Thyroid gland (tissue), 4 donors: ENCODE data around the gene ZGPAT. TPM values are rescaled to one million over a fixed set of nuclear protein-coding genes. Genes with fewer than 3 reads are reported as not detected.

Experiments used
- DNase-seq, 2 donors: peaks; one replicate each; pipeline ENCODE4 v3.0.0-alpha.2; 2019
- H3K27ac ChIP-seq, 3 donors: fragments of 200-600 bp; sonication (generic); 1 replicate in 2 of 3; 2 replicates in 1 of 3; pipeline ENCODE4 v1.5.1; 2016 to 2019; ENCODE audit warnings: mild to moderate bottlenecking in 1 of 3, moderate library complexity in 1 of 3
- H3K27me3 ChIP-seq: fragments of 200-600 bp; sonication (generic); one replicate; pipeline ENCODE4 v1.5.1; 2019
- H3K36me3 ChIP-seq, 2 donors: fragments of 200-600 bp; sonication (generic); one replicate each; pipeline ENCODE4 v1.5.1; 2016 to 2019
- H3K4me1 ChIP-seq, 2 donors: fragments of 200-600 bp; sonication (generic); one replicate each; pipeline ENCODE4 v1.5.1; 2017 to 2019
- H3K4me3 ChIP-seq, 3 donors: fragments of 200-600 bp; sonication (generic); replicated peaks in 1 of 3; 1 replicate in 2 of 3; 2 replicates in 1 of 3; pipeline ENCODE4 v1.5.1; 2016; ENCODE audit warnings: mild to moderate bottlenecking in 1 of 3
- H3K9me3 ChIP-seq: fragments of 200-600 bp; sonication (generic); one replicate; pipeline ENCODE4 v1.5.1; 2017
- POLR2A ChIP-seq, 2 donors: fragments of 450-650 bp; IDR thresholded peaks; one replicate each; pipeline ENCODE4 v1.6.1; 2017; ENCODE audit warnings: antibody characterized with exemption in 2 of 2, mild to moderate bottlenecking in 2 of 2, moderate library complexity in 1 of 2
- WGBS, 2 donors: methylation state at CpG; one replicate each; pipeline ENCODE4 v1.1.5; 2017; 5-methylcytosine and 5-hydroxymethylcytosine counted together
- intact Hi-C: fragments of 100-400 bp; cut with DNase I; formaldehyde crosslinking; loops from one replicate; pipeline ENCODE4 v1.15.1; 2023
- total RNA-seq, 4 donors: library from RNA; depleted of rRNA; stranded (reverse); fragments of >200 nt; gene quantifications; one replicate each; pipeline ENCODE4 v1.2.3, GENCODE V29; 2016
- TF ChIP-seq, protein P1 (sequence below), 6 experiments: fragments of 200-600 bp in 3 of 6; fragments of 450-650 bp in 3 of 6; sonication (generic) in 3 of 6; IDR thresholded peaks; one replicate each; pipeline ENCODE4 v1.5.1; 2016 to 2019; ENCODE audit warnings: antibody characterized with exemption in 6 of 6, mild to moderate bottlenecking in 2 of 6, inconsistent platforms in 1 of 6, moderate library complexity in 1 of 6

The ZGPAT gene
- total RNA-seq, 4 donors from 2014 or later = 27.7 to 36.3 (median 30.0) TPM

GRCh38 chr20:63661108-63661507 is 46.7 kb upstream of the ZGPAT start:
- intact Hi-C loops = no loop called here

DNA sequence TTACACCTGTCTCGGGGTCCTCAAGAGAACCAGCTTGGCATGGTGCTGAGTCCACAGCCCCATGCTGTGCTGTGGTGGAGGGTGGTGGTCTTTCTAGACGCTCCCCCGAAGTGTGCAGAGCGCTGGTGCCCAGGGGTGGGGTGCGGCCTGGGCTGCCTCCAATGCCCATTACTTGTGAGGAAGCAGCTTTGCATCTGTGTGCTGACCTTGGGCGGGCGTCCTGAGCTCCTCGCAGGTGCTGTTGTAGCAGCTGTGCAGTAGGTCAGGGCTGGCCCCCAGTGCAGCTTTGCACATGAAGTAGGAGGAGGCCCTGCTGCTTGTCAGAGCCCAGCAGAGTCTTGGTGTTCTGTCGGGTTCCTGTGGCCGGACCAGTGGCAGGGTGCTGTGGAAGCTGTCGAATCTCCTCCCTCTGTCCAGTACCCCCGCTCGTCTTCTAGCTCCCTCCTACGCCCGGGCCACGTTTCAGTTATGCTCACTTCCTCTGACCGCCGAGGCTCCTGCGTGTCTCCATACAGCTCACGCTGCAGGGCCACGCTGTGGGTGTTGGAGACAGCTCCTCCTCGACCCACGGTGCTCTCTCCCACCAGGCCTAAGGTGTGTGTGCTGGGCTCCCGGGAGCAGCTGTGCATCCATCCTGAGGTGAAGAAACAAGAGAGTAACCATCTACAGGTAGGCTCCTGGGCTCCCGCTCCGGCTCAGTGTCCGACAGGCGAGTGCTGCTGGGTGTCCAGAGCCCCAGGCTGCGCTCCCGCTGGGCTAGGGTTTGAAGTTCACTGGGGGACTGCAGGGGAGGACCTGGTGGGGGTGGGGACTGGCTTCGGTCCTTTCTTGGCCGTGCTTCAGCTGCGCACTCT is 45.7 kb upstream of the ZGPAT start:
- H3K4me1 ChIP-seq = peaks cover 16% of the 10 kb centered on the region in 2 donors
- H3K27ac ChIP-seq = no peak overlapping the region
- intact Hi-C loops = no loop called here
- peaks cover 18 to 33% of the 10 kb centered on the region in 2 donors for H3K36me3 ChIP-seq
- no peak for TF ChIP-seq POLR2A (IDR thresholded peaks at IDR 0.05)
- TF ChIP-seq, protein P1, sequence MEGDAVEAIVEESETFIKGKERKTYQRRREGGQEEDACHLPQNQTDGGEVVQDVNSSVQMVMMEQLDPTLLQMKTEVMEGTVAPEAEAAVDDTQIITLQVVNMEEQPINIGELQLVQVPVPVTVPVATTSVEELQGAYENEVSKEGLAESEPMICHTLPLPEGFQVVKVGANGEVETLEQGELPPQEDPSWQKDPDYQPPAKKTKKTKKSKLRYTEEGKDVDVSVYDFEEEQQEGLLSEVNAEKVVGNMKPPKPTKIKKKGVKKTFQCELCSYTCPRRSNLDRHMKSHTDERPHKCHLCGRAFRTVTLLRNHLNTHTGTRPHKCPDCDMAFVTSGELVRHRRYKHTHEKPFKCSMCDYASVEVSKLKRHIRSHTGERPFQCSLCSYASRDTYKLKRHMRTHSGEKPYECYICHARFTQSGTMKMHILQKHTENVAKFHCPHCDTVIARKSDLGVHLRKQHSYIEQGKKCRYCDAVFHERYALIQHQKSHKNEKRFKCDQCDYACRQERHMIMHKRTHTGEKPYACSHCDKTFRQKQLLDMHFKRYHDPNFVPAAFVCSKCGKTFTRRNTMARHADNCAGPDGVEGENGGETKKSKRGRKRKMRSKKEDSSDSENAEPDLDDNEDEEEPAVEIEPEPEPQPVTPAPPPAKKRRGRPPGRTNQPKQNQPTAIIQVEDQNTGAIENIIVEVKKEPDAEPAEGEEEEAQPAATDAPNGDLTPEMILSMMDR (IDR thresholded peaks at IDR 0.05) = no peak
- no peak overlapping the region for H3K4me3 ChIP-seq
- 96 to 97% methylated on average over 20 to 26 of the region's 33 CpGs for WGBS, 2 donors
- H3K27me3 ChIP-seq = no peaks in the 10 kb centered on the region
- no peak for DNase-seq
- no peaks in the 10 kb centered on the region for H3K9me3 ChIP-seq

More at GRCh38 chr20:63661108-63661507, 46.7 kb upstream of the ZGPAT start:
- no peaks in the 10 kb centered on the region for H3K27me3 ChIP-seq
- no peak overlapping the region for H3K4me3 ChIP-seq
- TF ChIP-seq POLR2A (IDR thresholded peaks at IDR 0.05) = no peak
- peaks cover 16 to 17% of the 10 kb centered on the region in 2 donors for H3K4me1 ChIP-seq
- H3K36me3 ChIP-seq = peaks cover 18 to 29% of the 10 kb centered on the region in 2 donors
- WGBS, 2 donors = 95 to 98% methylated on average over 21 to 22 of the region's 22 CpGs
- no peak for DNase-seq
- H3K9me3 ChIP-seq = no peaks in the 10 kb centered on the region
- H3K27ac ChIP-seq = no peak overlapping the region

GRCh38 chr20:63662813-63663189 is 45.0 kb upstream of the ZGPAT start:
- H3K9me3 ChIP-seq = no peaks in the 10 kb centered on the region
- peaks cover 10% of the 10 kb centered on the region in 2 donors for H3K4me1 ChIP-seq
- H3K27me3 ChIP-seq = no peaks in the 10 kb centered on the region
- no peak overlapping the region for H3K27ac ChIP-seq
- no peak for DNase-seq
- H3K4me3 ChIP-seq = no peak overlapping the region
- intact Hi-C loops = no loop called here
- peaks cover 25 to 39% of the 10 kb centered on the region in 2 donors for H3K36me3 ChIP-seq
- no peak for TF ChIP-seq POLR2A (IDR thresholded peaks at IDR 0.05)
- TF ChIP-seq, protein P1 (IDR thresholded peaks at IDR 0.05) = no peak
- 91 to 96% methylated on average over 4 to 8 of the region's 9 CpGs for WGBS, 2 donors

- TF ChIP-seq, protein P1 (IDR thresholded peaks at IDR 0.05) = no peak
- TF ChIP-seq POLR2A (IDR thresholded peaks at IDR 0.05) = no peak
- H3K4me1 ChIP-seq = peaks cover 8% of the 10 kb centered on the region in 2 donors
- H3K9me3 ChIP-seq = no peaks in the 10 kb centered on the region
- H3K36me3 ChIP-seq = peaks cover 31 to 46% of the 10 kb centered on the region in 2 donors
- H3K4me3 ChIP-seq = no peak overlapping the region
- intact Hi-C loops = no loop called here
- no peak overlapping the region for H3K27ac ChIP-seq
- H3K27me3 ChIP-seq = no peaks in the 10 kb centered on the region
- 90 to 95% methylated on average over 3 to 13 of the region's 26 CpGs for WGBS, 2 donors
- no peak for DNase-seq
Measured at GRCh38 chr20:63663332-63664066, 44.3 kb upstream of the ZGPAT start.

GRCh38 chr20:63664143-63664851 is 43.5 kb upstream of the ZGPAT start:
- no peak overlapping the region for H3K27ac ChIP-seq
- H3K36me3 ChIP-seq = peaks cover 35 to 51% of the 10 kb centered on the region in 2 donors
- intact Hi-C loops = no loop called here
- no peaks in the 10 kb centered on the region for H3K27me3 ChIP-seq
- DNase-seq = no peak
- WGBS, 2 donors = 90 to 95% methylated on average over 9 to 13 of the region's 22 CpGs
- TF ChIP-seq, protein P1 (IDR thresholded peaks at IDR 0.05) = no peak
- TF ChIP-seq POLR2A (IDR thresholded peaks at IDR 0.05) = no peak
- peaks cover 3% of the 10 kb centered on the region in 2 donors for H3K4me1 ChIP-seq
- H3K9me3 ChIP-seq = no peaks in the 10 kb centered on the region
- no peak overlapping the region for H3K4me3 ChIP-seq
